ENCODE data around the gene GYG1. TPM values are rescaled to one million over a fixed set of nuclear protein-coding genes. Genes with fewer than 3 reads are reported as not detected.

GYG1 gene
- total and polyA plus RNA-seq, 4 donors, result 67.3 to 101 (median 82.7) TPM

DNA sequence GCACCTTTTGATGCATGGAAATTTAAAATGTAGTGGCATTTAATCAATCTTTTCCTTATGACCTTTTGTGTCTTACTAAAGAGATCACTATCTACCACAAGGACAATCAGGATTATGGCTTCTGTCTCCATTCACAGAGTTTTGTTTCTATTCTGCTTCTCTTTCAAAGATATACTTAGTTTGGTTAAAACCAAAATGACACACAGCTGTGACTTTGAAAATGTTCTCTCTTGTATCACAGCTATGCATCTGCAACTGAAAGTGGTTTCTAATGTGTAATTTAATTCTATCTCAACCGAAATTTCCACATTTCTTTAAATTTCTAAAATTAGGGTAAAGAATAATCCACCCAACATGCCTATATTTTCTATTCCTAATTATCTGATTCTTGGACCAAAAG lies 67.3 kb downstream of the GYG1 start:
- peaks cover 0 to 3% of the 10 kb centered on the region in 2 donors for H3K36me3 ChIP-seq (ENCODE audit: control insufficient read depth in 1 of 2, insufficient read depth in 2 of 2, low read length in 1 of 2)
- no peaks in the 10 kb centered on the region for H3K27me3 ChIP-seq (ENCODE audit: control insufficient read depth in 1 of 2, insufficient read depth in 2 of 2, low read length in 1 of 2)
- no peaks in the 10 kb centered on the region for H3K9me3 ChIP-seq (ENCODE audit: control insufficient read depth, low read length)
- no peak overlapping the region for H3K27ac ChIP-seq (ENCODE audit: low read depth in 1 of 2, low read length in 2 of 2)
- H3K4me3 ChIP-seq (ENCODE audit: low read length in 2 of 2), result no peak overlapping the region
- DNase-seq (no peak), ATAC-seq (ENCODE audit: low FRiP score) (no peak)
- H3K4me1 ChIP-seq (ENCODE audit: control insufficient read depth in 1 of 2, insufficient read depth in 2 of 2, low read length in 2 of 2), result no peaks in the 10 kb centered on the region
- WGBS, 2 donors, result 79 to 91% methylated on average over 1 of the region's 1 CpG
- intact Hi-C loops (cut with DNase I), result no loop called here

DNA sequence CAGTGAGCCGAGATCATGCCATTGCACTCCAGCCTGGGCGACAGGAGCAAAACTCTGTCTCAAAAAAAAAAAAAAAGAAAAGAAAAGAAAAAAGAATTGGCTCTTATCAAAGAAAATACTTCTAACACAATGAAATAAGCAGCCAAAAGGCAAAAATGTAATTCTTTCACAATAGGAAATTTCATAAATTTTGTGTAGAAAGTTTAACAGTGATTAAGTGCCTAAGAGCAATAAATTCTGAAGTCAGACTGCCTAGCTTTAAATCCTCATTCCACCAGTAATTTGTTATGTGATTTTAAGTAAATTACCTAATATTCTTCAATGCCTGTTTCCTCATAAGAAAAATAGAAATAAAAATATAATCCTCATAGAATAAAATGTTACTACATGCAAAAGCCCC lies 70.4 kb downstream of the GYG1 start:
- DNase-seq, result no peak
- Histone ChIP-seq H3K4me3 (ENCODE audit: low read length in 2 of 2) (no peak overlapping the region), H3K36me3 (ENCODE audit: control insufficient read depth in 1 of 2, insufficient read depth in 2 of 2, low read length in 1 of 2) (no peaks in the 10 kb centered on the region), H3K27me3 (ENCODE audit: control insufficient read depth in 1 of 2, insufficient read depth in 2 of 2, low read length in 1 of 2) (no peaks in the 10 kb centered on the region), H3K9me3 (ENCODE audit: control insufficient read depth, low read length) (no peaks in the 10 kb centered on the region), H3K27ac (ENCODE audit: low read depth in 1 of 2, low read length in 2 of 2) (no peak overlapping the region), H3K4me1 (ENCODE audit: control insufficient read depth in 1 of 2, insufficient read depth in 2 of 2, low read length in 2 of 2) (no peaks in the 10 kb centered on the region)
- intact Hi-C loops (cut with DNase I), result loop anchor here in 1 of 2 donors (10.0 kb wide), 1 partner anchor 87 kb away; no protein-coding TSS in a partner anchor
- no peak for ATAC-seq (ENCODE audit: low FRiP score)
- whole genome bisulfite sequencing, 2 donors, result 59% methylated on average over 2 of the region's 2 CpGs; no CpG with 5 or more reads in 1 of the 2 donors

DNA sequence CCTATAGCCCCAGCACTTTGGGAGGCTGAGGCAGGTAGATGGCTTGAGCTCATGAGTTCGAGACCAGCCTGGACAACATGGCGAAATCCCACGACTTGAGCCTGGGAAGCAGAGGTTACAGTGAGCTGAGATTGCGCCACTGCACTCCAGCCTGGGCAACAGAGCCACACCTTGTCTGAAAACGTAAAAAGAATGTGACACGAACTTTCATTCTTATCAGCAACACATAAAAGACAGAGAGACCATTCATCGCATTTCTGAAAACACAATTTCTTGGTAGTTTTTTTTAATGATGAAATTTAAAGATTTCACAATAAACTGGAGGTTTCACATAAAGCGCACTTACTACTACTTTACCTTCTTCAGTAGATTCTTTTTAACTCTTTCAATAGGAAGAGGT lies 76.5 kb downstream of the GYG1 start:
- no peak for ATAC-seq (ENCODE audit: low FRiP score)

More for the DNA sequence above, 76.5 kb downstream of the GYG1 start:
- Histone ChIP-seq H3K36me3 (ENCODE audit: control insufficient read depth in 1 of 2, insufficient read depth in 2 of 2, low read length in 1 of 2) (peaks cover 0 to 2% of the 10 kb centered on the region in 2 donors), H3K27ac (ENCODE audit: low read depth in 1 of 2, low read length in 2 of 2) (no peak overlapping the region), H3K4me3 (ENCODE audit: low read length in 2 of 2) (no peak overlapping the region), H3K4me1 (ENCODE audit: control insufficient read depth in 1 of 2, insufficient read depth in 2 of 2, low read length in 2 of 2) (no peaks in the 10 kb centered on the region), H3K27me3 (ENCODE audit: control insufficient read depth in 1 of 2, insufficient read depth in 2 of 2, low read length in 1 of 2) (no peaks in the 10 kb centered on the region), H3K9me3 (ENCODE audit: control insufficient read depth, low read length) (no peaks in the 10 kb centered on the region)
- 95 to 97% methylated on average over 8 of the region's 8 CpGs for WGBS, 2 donors
- intact Hi-C loops (cut with DNase I), result loop anchor here in 1 of 2 donors (10.0 kb wide), 1 partner anchor 93 kb away; no protein-coding TSS in a partner anchor
- no peak for DNase-seq

Other genes with a start within 250 kb of the GYG1 start
- 1 to 10 TPM; 5.0 to 7.3 TPM for gene CPB1, start 163.7 kb upstream of the GYG1 start, total RNA-seq
- gene CPB1, start 163.7 kb upstream of the GYG1 start, polyA plus RNA-seq, result 1 to 10 TPM; 3.9 to 6.9 TPM
- 10 to 100 TPM in 1 of 2 donors, 1 to 10 TPM in 1; 5.6 to 20.5 TPM for gene CPA3, start 126.2 kb upstream of the GYG1 start, total RNA-seq
- gene CPA3, start 126.2 kb upstream of the GYG1 start, polyA plus RNA-seq, result 1 to 10 TPM in 1 of 2 donors, under 1 TPM in 1; 0.69 to 2.9 TPM
- 10 to 100 TPM; 24.6 to 30.1 TPM for gene HLTF, start 95.0 kb downstream of the GYG1 start, total RNA-seq
- gene HLTF, start 95.0 kb downstream of the GYG1 start, polyA plus RNA-seq, result 10 to 100 TPM in 1 of 2 donors, 1 to 10 TPM in 1; 4.4 to 15.2 TPM
- 10 to 100 TPM; 17.0 to 32.2 TPM for gene HPS3, start 138.1 kb downstream of the GYG1 start, total RNA-seq
- 10 to 100 TPM; 12.3 to 14.3 TPM for gene HPS3, start 138.1 kb downstream of the GYG1 start, polyA plus RNA-seq
- 100 to 1,000 TPM in 1 of 2 donors, 10 to 100 TPM in 1; 36.2 to 225 TPM for gene CP, start 230.3 kb downstream of the GYG1 start, total RNA-seq
- 10 to 100 TPM; 23.7 to 24.0 TPM for gene CP, start 230.3 kb downstream of the GYG1 start, polyA plus RNA-seq

Data from aorta (tissue), 5 donors.